ENCODE results near the gene GOLGA2.

DNA sequence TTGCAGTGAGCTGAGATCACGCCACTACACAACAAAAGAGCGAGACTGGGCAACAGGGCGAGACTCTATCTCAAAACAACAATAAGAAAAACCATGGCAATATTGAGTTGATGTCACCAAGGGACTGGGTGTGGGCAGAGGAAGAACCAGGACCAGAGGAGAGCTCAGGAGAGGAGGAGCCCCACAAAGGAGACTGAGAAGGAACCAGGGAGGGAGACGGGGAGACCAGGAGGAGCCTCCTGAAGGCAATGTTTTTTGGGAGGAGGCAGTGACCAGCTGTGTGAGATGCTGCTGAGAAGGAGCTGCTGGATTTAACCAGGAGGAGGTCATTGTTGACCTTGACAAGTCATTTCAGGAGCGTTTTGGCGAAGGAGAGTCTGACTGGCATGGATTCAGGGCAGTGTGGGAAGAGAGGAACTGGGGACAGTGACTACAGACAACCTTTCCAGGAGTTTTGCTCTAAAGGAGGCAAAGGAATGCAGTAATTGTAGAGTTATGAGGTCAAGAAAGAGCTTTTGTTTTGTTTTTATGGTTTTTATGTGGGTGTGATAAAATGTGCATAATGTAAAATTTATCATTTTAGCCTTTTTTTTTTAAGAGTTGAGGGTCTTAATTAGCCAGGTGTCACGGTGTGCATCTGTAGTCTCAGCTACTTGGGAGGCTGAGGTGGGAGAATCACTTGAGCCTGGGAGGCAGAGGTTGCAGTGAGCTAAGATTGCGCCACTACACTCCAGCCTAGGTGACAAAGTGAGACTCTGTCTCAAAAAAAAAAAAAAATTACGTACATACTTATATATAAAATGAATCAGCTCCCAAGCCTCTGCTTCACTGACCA, 28.5 kb upstream of the GOLGA2 start:
- TF ChIP-seq EZH2 (IDR thresholded peaks at IDR 0.05): no peak
- TF ChIP-seq, protein P1, sequence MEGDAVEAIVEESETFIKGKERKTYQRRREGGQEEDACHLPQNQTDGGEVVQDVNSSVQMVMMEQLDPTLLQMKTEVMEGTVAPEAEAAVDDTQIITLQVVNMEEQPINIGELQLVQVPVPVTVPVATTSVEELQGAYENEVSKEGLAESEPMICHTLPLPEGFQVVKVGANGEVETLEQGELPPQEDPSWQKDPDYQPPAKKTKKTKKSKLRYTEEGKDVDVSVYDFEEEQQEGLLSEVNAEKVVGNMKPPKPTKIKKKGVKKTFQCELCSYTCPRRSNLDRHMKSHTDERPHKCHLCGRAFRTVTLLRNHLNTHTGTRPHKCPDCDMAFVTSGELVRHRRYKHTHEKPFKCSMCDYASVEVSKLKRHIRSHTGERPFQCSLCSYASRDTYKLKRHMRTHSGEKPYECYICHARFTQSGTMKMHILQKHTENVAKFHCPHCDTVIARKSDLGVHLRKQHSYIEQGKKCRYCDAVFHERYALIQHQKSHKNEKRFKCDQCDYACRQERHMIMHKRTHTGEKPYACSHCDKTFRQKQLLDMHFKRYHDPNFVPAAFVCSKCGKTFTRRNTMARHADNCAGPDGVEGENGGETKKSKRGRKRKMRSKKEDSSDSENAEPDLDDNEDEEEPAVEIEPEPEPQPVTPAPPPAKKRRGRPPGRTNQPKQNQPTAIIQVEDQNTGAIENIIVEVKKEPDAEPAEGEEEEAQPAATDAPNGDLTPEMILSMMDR (IDR thresholded peaks at IDR 0.05): no peak

All from neural progenitor cell (in vitro differentiated cells).